IPS-15b (cell line): ENCODE data around the gene CD79A.

ENCODE experiments used
- H3K27me3 ChIP-seq: one replicate; pipeline ENCODE4 v1.6.1; 2013; ENCODE audit warnings: low read length; ENCODE audit not compliant: control insufficient read depth, insufficient read depth
- H3K36me3 ChIP-seq: one replicate; pipeline ENCODE4 v1.6.1; 2013; ENCODE audit warnings: low read length; ENCODE audit not compliant: control insufficient read depth, insufficient read depth
- H3K4me1 ChIP-seq: one replicate; pipeline ENCODE4 v1.6.1; 2013; ENCODE audit warnings: mild to moderate bottlenecking, low read length; ENCODE audit not compliant: control insufficient read depth, insufficient read depth
- H3K4me3 ChIP-seq: one replicate; pipeline ENCODE4 v1.5.1; 2013; ENCODE audit warnings: low read depth, low read length
- H3K9ac ChIP-seq: one replicate; pipeline ENCODE4 v1.6.1; 2013; ENCODE audit warnings: low read depth, mild to moderate bottlenecking, low read length
- H3K9me3 ChIP-seq: one replicate; pipeline ENCODE4 v1.6.1; 2013; ENCODE audit warnings: mild to moderate bottlenecking, low read length; ENCODE audit not compliant: control insufficient read depth, insufficient read depth

Gene CD79A

DNA sequence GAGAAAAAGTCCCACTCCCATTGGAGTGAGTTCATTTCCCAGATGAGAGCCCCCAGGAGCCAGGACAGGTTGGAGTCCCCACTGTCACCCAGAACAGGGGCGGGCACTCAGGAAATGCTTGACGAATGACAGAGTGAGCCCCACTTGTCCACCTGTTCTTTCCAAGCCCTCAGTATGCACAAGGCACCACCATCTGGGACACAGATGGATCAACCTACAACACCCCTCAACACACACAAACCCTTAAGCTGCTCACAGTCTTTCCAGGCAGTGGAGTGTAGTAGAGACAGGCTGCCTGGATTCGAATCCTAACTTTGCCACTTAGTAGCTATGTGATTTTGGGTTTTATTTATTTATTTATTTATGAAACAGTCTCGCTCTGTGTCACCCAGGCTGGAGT lies 13.9 kb downstream of the CD79A start:
- Histone ChIP-seq H3K27me3 (no peaks in the 10 kb centered on the region), H3K36me3 (peaks cover 20% of the 10 kb centered on the region), H3K9me3 (no peaks in the 10 kb centered on the region), H3K4me1 (peaks cover 7% of the 10 kb centered on the region), H3K9ac (no peak overlapping the region), H3K4me3 (no peak overlapping the region)

DNA sequence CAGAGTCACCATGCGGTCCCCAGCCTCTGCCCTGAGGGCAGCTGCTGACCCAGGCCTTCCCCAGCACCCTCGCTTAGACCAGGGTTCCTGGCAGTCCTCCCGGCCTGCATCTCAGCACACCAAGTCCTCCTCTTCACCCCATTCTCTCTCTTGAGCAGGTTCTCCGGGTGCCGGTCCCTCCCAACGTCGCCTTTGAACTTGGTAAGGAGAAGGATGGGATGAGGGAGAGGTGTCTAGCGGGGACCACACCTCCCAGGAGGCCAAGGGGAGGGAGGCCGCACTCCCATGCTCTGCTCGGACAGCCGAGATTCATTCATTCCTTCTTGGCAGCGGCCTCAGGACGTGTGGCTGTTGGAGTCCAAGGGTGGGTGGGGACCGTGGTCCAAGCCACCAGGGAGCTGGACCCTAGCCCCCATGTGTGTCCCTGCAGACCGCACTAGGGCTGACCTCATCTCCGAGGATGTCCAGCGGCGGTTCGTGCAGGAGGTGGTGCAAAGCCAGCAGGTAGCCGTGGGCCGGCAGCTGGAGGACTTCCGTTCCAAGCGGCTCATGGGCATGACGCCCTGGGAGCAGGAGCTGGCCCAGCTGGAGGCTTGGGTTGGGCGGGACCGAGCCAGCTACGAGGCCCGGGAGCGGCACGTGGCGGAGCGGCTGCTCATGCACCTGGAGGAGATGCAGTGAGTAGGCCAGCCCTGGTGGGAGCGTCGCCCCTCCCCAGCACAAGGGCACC lies 15.3 kb downstream of the CD79A start:
- Histone ChIP-seq H3K4me1 (peaks cover 4% of the 10 kb centered on the region), H3K9me3 (no peaks in the 10 kb centered on the region), H3K36me3 (peaks cover 20% of the 10 kb centered on the region), H3K9ac (no peak overlapping the region), H3K4me3 (no peak overlapping the region), H3K27me3 (no peaks in the 10 kb centered on the region)

DNA sequence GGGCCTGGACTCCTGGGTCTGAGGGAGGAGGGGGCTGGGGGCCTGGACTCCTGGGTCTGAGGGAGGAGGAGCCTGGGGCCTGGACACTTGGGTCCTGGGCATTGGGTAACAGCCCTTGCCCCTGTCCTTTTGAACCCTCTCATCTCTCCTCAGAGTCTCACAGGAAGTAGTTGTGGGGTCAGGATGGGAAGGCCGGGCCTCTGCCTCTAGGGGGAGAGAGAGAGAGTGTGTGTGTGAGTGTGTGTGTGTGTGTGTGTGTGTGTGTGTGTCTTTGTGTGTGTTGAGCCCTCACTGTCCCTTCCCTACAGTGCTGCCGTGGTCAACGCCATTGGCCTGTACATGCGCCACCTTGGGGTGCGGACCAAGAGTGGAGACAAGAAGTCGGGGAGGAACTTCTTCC lies 16.8 kb downstream of the CD79A start:
- Histone ChIP-seq H3K9ac (no peak overlapping the region), H3K4me3 (no peak overlapping the region), H3K27me3 (no peaks in the 10 kb centered on the region), H3K9me3 (no peaks in the 10 kb centered on the region), H3K4me1 (peaks cover 2% of the 10 kb centered on the region), H3K36me3 (peaks cover 21% of the 10 kb centered on the region)

DNA sequence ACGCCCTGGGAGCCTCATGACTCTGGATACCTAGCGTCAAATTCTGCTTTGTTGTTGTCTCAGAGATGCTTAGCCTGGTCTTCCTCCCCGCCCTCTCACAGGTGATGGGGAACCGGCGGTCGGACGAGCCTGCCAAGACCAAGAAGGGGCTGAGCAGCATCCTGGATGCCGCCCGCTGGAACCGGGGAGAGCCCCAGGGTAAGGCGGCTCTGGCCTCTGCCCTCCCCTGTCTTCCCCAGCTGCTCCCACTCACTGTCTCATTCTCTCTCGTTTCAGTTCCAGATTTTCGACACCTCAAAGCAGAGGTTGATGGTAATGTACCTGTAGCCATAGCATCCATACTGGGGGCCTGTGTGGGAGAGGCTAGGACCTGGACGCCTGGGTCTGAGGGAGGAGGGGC lies 17.3 kb downstream of the CD79A start:
- peaks cover 16% of the 10 kb centered on the region for H3K36me3 ChIP-seq

DNA sequence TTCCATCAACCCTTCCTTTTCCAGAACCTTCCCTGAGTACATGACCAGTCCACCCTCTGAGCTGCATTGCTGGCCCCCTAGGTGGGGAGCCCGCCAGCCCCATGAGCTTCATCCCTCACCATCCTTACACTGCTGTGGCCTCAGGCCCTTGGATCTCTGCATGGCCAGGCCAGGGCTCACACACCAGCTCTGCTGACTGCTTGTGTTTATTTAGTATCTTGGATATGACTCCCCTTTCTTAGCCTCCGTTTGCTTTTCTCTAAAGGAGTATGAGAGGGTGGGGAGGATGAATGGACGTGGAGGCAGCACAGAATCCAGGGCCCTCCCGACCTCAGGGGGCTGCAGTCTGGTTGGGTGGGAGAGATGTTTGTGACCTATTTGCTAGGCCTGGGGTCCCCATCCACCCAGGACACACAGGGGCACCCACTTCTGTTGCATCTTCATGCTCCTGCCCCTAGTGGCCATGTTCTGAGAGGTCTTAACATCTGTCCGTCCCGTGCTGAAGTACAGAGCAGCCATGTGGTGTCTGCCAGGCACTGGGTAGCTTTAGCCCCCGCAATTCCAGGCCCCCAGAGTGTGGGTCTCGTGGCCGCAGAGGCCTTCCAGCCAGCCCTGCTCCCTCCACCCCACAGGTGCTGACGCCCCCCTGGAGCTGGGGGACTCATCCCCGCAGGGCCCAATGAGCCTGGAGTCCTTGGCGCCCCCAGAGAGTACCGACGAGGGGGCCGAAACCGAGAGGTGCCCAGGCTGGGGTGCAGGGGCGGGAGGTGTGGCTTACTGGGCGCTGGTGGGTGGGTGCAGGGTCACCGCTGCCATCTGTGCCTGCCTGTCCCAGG lies 18.9 kb downstream of the CD79A start:
- H3K9me3 ChIP-seq, result no peaks in the 10 kb centered on the region
- H3K4me1 ChIP-seq, result peaks cover 2% of the 10 kb centered on the region
- H3K36me3 ChIP-seq, result peaks cover 14% of the 10 kb centered on the region
- no peak overlapping the region for H3K4me3 ChIP-seq
- H3K27me3 ChIP-seq, result no peaks in the 10 kb centered on the region
- H3K9ac ChIP-seq, result no peak overlapping the region

More for the DNA sequence above, 17.3 kb downstream of the CD79A start:
- Histone ChIP-seq H3K9ac (no peak overlapping the region), H3K4me1 (peaks cover 2% of the 10 kb centered on the region), H3K27me3 (no peaks in the 10 kb centered on the region), H3K4me3 (no peak overlapping the region), H3K9me3 (no peaks in the 10 kb centered on the region)

DNA sequence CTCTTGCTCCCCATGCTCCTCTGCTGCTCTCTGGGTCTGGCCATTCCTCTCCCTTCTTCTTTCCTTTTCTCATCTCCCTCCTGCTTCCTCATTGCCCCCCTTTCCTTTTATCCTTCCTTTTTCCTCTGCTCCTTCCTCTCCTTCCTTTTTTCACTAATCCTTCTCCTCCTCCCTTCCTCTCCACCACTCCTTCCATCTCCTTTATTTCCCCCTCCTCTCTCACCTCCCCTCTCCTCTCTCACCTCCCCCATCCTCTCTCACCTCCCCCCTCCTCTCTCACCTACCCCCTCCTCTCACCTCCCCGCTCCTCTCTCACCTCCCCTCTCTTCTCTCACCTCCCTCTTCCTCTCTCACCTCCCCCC lies 19.5 kb downstream of the CD79A start:
- Histone ChIP-seq H3K36me3 (peaks cover 14% of the 10 kb centered on the region), H3K27me3 (no peaks in the 10 kb centered on the region), H3K4me3 (no peak overlapping the region), H3K4me1 (peaks cover 2% of the 10 kb centered on the region), H3K9me3 (no peaks in the 10 kb centered on the region), H3K9ac (no peak overlapping the region)

DNA sequence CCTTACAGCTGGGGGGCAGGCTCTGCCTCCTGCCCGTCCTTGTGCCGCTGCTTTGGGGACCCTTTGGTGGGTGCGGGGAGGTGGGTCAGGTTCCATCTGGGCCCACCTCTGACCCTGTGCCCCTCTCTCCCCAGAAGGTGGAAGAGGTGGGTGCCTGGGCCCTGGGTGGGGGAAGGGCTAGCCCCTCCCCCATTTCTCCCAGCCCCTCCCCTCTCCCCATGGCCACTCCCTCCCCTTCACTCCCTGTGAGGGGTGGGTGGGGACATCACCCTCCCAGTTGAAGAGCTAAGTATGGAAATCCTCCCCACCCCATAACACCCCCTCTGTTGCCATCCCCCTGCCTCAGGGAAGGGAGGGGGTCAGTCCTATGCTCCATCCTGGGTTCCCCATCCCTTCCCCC lies 20.1 kb downstream of the CD79A start:
- Histone ChIP-seq H3K27me3 (no peaks in the 10 kb centered on the region), H3K4me3 (no peak overlapping the region), H3K9ac (no peak overlapping the region), H3K9me3 (no peaks in the 10 kb centered on the region), H3K4me1 (peaks cover 2% of the 10 kb centered on the region), H3K36me3 (peaks cover 17% of the 10 kb centered on the region)

DNA sequence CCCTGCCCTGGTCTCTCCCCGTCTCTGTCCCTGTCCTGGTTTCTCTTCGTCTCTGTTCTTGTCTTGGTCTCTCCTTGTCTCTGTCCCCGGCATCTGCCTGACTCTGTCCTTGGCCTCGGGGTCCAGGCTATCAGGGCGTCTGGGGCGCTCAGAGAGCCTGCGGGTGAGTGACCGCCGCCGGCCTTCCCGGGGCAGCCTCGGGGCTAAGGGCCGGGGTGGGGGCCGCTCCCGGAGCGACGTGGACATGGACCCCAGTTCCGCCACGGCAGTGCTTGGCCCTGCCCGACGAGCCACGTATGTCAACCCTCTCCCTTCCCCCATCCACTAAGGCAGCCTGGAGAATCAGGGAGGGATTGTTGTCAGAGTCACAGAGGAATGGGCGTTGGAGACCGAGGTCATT lies 20.7 kb downstream of the CD79A start:
- Histone ChIP-seq H3K36me3 (peaks cover 23% of the 10 kb centered on the region), H3K27me3 (no peaks in the 10 kb centered on the region), H3K4me3 (no peak overlapping the region), H3K9ac (no peak overlapping the region), H3K4me1 (peaks cover 2% of the 10 kb centered on the region), H3K9me3 (no peaks in the 10 kb centered on the region)

DNA sequence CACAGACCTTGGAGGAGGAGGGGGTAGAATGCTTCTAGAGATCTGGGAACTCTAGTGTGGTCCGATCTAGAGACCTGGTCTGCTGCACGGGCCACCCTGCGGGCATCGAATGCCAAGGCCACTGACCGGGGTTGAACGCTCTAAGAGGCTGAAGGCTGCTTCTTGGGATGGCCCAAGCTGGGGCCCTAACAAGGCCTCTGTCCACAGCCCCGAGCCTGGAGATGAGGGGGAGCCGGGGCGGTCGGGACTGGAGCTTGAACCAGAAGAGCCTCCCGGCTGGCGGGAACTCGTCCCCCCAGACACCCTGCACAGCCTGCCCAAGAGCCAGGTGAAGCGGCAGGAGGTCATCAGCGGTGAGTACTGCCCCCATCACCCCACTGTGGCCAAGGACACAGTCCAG lies 21.2 kb downstream of the CD79A start:
- Histone ChIP-seq H3K4me1 (peaks cover 2% of the 10 kb centered on the region), H3K9me3 (no peaks in the 10 kb centered on the region), H3K27me3 (no peaks in the 10 kb centered on the region), H3K36me3 (peaks cover 22% of the 10 kb centered on the region), H3K4me3 (no peak overlapping the region), H3K9ac (no peak overlapping the region)

DNA sequence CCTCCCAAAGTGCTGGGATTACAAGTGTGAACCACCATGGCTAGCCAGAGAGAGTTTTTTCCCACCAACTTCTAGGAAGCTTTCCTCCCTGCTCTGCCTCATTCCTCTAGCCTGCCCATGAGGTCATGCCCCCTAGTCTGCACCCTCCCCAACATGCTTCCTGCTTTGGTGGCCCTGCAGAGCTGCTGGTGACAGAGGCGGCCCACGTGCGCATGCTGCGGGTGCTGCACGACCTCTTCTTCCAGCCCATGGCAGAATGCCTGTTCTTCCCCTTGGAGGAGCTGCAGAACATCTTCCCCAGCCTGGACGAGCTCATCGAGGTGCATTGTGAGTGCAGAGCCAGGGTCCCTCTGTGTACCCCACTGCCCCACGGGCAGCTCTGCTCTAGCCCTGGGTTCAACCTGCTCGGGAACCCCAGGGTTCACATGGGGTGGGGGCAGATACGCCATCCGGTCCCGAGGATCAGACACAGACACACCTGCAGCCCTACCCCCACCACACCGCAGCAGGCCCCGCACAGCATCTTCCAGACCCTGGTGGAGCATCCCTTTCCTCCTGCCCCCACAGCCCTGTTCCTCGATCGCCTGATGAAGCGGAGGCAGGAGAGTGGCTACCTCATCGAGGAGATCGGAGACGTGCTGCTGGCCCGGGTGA lies 24.8 kb downstream of the CD79A start:
- Histone ChIP-seq H3K27me3 (no peaks in the 10 kb centered on the region), H3K9ac (no peak overlapping the region), H3K36me3 (peaks cover 28% of the 10 kb centered on the region), H3K4me1 (no peaks in the 10 kb centered on the region), H3K9me3 (no peaks in the 10 kb centered on the region), H3K4me3 (no peak overlapping the region)

DNA sequence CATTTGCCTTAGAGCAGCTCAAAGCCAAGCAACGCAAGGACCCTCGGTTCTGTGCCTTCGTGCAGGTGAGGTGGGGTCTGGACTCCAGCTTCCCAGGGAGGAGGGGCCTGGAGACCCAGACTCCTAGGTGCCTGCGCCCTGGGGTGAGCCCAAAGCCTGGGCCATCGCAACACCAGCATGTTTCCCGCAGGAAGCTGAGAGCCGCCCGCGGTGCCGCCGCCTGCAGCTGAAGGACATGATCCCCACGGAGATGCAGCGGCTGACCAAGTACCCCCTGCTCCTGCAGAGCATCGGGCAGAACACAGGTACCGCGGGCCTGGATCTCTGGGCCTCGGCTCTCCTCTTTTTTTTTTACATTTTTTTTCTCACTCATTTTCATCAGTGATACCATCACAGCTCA lies 25.5 kb downstream of the CD79A start:
- no peak overlapping the region for H3K4me3 ChIP-seq
- H3K9ac ChIP-seq, result no peak overlapping the region
- H3K27me3 ChIP-seq, result no peaks in the 10 kb centered on the region
- H3K36me3 ChIP-seq, result peaks cover 27% of the 10 kb centered on the region
- no peaks in the 10 kb centered on the region for H3K4me1 ChIP-seq
- no peaks in the 10 kb centered on the region for H3K9me3 ChIP-seq
